Central memory CD4-positive, alpha-beta T cell (primary cell): ENCODE results near the gene C20orf204.

Source experiments
- DNase-seq: peaks from one replicate; pipeline ENCODE4 v3.0.0; 2022

The C20orf204 gene

DNA sequence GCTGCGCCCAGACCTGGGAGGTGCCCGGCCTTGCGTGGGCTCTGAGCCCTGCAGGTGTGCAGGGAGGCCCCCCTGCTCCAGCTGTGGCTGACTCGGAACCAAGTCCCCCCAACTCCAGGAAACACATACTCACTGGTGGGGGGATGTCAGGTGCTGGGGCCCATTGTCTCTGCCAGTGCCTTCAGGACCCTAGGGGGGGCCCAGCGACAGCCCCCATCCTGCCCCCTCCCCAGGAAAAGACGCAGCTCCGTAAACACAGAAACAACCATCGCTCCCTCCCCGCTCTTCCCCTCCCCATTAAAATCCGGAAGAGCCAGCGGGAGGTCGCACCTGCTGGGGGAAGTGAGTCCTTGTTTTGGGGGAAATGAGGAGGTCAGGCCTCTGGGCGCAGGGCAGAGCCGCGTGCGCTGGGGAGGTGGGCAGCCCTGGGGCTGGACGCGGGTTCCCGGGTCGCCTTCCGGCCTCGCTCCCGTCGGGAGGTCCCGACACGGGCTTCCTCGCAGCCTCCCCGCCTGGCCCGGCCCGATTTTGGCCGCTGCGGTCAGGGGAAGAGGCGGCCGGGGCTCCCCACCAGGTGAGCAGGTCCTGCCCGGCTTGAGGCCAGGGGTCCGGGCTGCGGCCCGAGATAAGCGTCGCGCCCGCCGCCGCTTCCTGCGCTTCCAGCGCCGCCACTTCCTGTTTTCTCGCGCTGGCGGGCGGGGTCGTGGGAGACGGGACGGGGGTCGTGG, 6.2 kb downstream of the C20orf204 start:
- no peak for DNase-seq

DNA sequence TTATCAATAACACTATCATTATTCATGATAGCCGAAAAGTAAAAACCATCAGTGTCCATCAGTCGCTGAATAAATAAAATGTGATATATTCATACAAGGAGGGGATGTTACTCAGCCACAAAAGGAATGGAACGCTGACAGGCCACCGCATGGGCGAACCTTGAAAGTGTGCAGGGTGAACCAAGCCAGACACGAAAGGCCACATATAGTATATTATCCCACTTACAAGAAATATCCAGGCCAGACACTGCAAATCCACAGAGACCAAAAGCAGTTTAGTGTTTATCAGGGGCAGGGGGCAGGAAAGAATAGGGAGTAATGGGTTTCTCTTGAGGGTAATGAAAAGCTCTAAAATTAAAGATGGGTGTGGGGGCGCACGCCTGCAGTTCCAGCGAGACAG, 7.8 kb downstream of the C20orf204 start:
- DNase-seq = no peak

- no peak for DNase-seq
Measured at GRCh38 chr20:64044484-64045247, 8.7 kb downstream of the C20orf204 start.

DNA sequence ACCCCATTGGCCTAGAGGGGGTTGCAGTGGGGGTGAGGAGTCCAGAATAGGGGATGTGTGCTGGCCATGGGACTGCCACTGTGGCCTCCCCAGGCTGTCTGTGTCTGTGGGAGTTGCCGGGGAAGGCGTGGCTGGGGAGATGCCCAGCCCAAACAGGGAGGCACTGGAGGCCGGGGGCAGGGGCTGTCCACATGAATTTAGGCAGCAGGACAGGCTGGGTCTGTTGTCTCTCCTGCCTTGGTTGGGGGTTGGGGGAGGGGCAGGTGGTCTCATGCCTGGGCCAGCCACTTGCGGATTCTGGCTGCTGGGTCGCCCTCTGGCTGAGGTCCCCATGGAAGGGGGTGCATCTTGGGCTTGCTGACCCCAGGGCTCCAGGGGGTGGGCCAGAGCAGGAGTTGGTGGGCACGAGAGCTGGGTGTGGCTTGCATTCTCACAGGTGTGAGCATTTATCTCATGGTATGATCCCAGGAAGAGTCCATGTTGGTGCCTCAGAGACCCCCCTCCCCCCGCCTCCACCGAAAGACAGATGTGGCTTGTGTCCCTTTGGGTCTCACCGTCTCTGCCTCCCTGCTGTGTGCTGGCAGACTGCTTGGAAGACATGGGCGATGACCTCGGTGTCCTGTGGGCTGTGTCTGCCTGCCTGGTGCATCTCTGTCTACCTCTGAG, 9.5 kb downstream of the C20orf204 start:
- no peak for DNase-seq

- no peak for DNase-seq
Measured at GRCh38 chr20:64047046-64047389, 11.0 kb downstream of the C20orf204 start.

DNA sequence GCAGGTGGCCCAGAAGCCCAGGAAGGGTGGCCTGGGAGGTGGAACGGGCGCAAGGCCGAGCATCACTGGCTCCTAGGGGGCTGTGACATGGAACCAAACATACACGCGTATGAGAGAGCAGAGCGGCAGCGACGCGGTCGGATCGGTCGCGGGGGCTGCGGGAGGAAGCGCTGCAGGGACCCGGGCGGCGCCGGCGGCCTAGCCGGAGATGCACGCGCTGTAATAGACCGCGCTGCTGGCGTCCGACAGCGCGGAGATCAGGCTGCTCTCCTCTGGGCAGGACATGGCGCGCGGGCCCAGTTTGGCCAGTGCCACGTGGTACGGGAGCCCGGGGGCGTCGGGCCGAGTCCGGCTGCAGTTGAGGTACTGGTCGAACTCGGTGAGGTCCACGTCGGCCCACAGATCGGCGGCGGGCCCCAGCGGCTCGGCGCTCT, 12.0 kb downstream of the C20orf204 start:
- DNase-seq = no peak

DNA sequence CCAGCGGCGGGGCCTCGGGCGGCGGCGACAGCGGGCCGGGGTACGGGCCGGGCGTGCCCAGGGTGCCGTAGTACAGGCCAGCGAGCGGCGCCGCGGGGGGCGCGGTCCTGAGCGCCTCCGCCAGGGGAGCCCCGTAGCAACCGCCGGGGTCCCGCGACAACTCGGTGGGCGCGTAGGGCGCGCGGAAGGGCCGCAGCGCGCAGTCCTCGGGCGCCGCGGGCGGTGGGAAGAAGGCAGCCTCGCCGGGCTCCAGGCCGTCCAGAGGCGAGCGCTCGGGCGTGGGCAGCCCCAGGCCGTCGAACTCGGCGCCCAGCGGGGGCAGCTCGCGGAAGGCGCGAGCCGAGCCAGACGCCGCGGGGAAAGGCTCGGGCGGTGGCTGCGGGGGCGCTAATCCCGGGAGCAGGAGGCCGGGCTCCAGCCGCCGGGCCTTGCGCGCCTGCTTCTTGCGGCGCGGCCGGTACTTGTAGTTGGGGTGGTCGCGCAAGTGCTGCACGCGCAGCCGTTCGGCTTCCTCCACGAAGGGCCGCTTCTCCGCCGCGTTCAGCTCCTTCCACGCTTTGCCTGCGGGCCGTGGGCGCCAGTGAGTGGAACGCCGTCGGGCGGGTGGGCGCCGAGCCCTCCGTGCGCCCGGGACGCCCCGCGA, 12.5 kb downstream of the C20orf204 start:
- DNase-seq = no peak

- DNase-seq = no peak
Measured at GRCh38 chr20:64049060-64049877, 13.3 kb downstream of the C20orf204 start, which contains the start of gene SOX18. Gene SOX18 (minus strand): TSS chr20:64049639. CDS start chr20:64049516, 123 bp downstream.

GRCh38 chr20:64049878-64050260, 13.9 kb downstream of the C20orf204 start:
- DNase-seq = no peak

- DNase-seq = no peak
Measured at GRCh38 chr20:64050261-64051032, 14.5 kb downstream of the C20orf204 start.

- DNase-seq = no peak
Measured at GRCh38 chr20:64051033-64051452, 15.1 kb downstream of the C20orf204 start.

GRCh38 chr20:64051561-64052325, 15.8 kb downstream of the C20orf204 start:
- DNase-seq = no peak

DNA sequence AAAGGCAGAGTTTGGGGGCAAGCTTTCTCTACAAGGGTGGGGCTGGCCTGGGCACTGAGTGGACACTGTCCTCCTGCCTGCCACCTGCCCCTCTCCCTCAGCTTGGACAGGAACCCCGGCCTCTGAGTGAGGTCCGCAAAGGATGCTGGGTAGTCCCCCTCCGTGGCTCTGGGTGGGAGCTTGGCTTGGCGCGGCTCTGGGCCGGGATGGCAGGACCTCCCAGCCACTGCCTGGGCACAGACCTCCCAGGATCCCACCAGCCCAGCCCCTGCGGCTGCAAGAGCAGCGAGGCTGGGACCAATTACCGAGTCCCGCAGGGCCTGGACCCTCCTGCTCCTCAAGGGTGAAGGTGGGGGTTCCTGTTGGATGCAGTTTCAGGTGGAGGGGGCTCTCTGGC, 16.3 kb downstream of the C20orf204 start:
- no peak for DNase-seq

- DNase-seq = no peak
Measured at GRCh38 chr20:64052987-64053840, 17.2 kb downstream of the C20orf204 start.

- DNase-seq = no peak
Measured at GRCh38 chr20:64053841-64054661, 18.1 kb downstream of the C20orf204 start.

DNA sequence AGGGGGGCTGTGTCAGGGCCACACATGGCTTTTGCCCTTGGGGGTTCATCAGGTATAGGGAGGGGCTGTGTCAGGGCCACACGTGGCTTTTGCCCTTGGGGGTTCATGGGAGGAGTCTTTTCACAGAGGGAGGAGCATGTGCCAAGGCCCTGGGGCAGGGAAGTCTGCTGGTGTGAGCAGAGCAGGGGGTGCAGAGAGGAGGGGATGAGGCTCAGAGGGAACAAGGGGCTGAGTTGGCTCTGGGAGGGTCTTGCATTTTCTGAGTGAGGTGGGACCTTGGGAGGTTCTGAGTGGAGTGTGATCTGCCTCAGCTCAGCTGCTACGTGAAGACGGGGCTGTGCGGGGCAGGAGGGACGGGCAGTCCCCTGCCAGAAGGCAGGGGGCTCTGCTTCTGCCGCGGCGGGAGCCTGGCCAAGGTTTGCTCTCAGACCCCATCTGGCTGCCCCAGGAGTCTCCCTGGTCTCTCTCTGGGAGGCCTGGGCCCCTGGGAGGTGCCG, 19.5 kb downstream of the C20orf204 start:
- DNase-seq = no peak

DNA sequence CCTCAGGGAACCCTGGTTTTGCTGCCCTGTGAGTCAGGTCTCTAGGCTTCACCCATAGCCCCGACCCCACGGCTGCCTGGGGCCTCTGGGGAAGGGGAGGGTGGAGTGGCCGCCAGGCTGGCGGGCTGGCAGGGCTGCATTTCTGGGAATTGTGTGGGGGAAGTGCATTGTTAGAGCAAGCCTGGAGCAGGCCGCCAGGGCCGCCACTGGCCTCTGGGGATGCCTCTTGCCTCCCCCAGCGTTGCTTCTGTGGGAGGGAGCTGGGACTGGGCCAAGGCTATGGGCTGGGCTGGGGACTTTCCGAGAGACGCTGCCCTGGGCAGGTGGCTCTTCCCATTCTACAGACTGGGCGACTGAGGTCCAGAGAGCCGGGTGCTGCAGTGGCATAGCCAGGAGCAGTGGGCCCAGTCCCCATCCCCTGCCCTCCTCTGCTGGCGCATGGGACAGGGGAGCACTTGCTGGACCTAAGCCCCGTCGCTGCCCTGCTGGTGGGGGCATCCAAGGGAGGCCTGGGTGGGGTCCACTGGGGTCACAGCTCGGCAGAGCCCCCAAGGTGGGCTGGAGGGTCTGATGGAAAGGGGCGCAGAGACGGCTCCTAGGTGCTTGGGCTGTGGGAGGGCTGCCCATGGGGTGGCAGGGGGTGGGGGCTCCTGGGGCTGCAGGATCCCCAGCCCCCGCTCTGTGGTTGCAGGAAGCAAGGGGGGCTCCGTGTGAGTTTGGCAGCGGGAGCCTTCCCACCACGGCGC, 20.1 kb downstream of the C20orf204 start:
- DNase-seq = no peak

DNA sequence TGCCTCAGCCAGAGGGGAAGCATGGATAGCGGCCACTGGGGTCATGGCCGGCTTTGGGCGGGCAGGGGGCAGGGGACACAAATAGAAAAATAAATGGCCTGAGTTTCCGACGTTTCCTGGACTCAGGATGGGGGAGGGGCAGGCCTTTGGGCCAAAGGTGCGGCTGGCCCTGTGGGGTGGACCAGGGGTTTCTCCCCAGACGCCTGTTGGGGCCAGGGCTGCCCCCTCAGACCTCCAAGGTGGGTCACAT, 20.6 kb downstream of the C20orf204 start:
- no peak for DNase-seq
